K562 (cell line): ENCODE results near the gene MGAT4B. TPM values are rescaled to one million over a fixed set of nuclear protein-coding genes. Genes with fewer than 3 reads are reported as not detected.

Experiments
- ARID4B ChIP-seq: sonication (generic); formaldehyde crosslinking; IDR thresholded peaks from 2 replicates; pipeline ENCODE4 v1.8.0; 2022; ENCODE audit warnings: mild to moderate bottlenecking, missing genetic modification reagents
- ATF1 ChIP-seq, 2 experiments: fragments of 450-650 bp in 1 of 2; IDR thresholded peaks; 2 replicates each; pipeline ENCODE4 v1.6.1; 2016; ENCODE audit warnings: missing compliant biosample characterization in 1 of 2, missing genetic modification characterization in 1 of 2
- CBFA2T2 ChIP-seq: fragments of 450-650 bp; conservative IDR thresholded peaks from 2 replicates; pipeline ENCODE4 v1.6.1; 2017; ENCODE audit warnings: mild to moderate bottlenecking
- DACH1 ChIP-seq: fragments of 450-650 bp; IDR thresholded peaks from 2 replicates; pipeline ENCODE4 v1.6.1; 2018; ENCODE audit not compliant: partially characterized antibody
- FUS ChIP-seq: fragments of 200-400 bp; formaldehyde crosslinking; optimal IDR thresholded peaks from 2 replicates; pipeline ENCODE3; 2017; ENCODE audit warnings: low read depth, low read length
- HNRNPH1 ChIP-seq: fragments of 200-400 bp; formaldehyde crosslinking; optimal IDR thresholded peaks from 2 replicates; pipeline ENCODE3; 2017; ENCODE audit warnings: low read depth, mild to moderate bottlenecking, low read length, moderate library complexity
- HNRNPLL ChIP-seq: fragments of 200-400 bp; formaldehyde crosslinking; IDR thresholded peaks from 2 replicates; pipeline ENCODE4 v1.6.1; 2017; ENCODE audit warnings: low read length, low read depth, mild to moderate bottlenecking; ENCODE audit not compliant: poor library complexity, severe bottlenecking
- POLR2G ChIP-seq: fragments of 200-400 bp; formaldehyde crosslinking; IDR thresholded peaks from 2 replicates; pipeline ENCODE4 v1.6.1; 2017; ENCODE audit warnings: low read depth, mild to moderate bottlenecking, antibody characterized with exemption, low read length, moderate library complexity
- RBM14 ChIP-seq: fragments of 200-400 bp; formaldehyde crosslinking; IDR thresholded peaks from 2 replicates; pipeline ENCODE4 v1.6.1; 2018; ENCODE audit warnings: low read depth, mild to moderate bottlenecking, low read length, moderate library complexity, borderline replicate concordance; ENCODE audit not compliant: insufficient read depth
- RERE ChIP-seq: sonication (generic); formaldehyde crosslinking; IDR thresholded peaks from 2 replicates; pipeline ENCODE4 v1.8.0; 2023; ENCODE audit warnings: missing genetic modification reagents, mild to moderate bottlenecking, borderline replicate concordance
- TFAM ChIP-seq: fragments of 250-450 bp; sonication (Bioruptor Pico); conservative IDR thresholded peaks from 2 replicates; pipeline ENCODE4 v1.5.0; 2021; ENCODE audit warnings: mild to moderate bottlenecking, moderate library complexity
- ZBTB33 ChIP-seq: sonication (generic); formaldehyde crosslinking; IDR thresholded peaks from 2 replicates; pipeline ENCODE4 v1.8.1; 2023; ENCODE audit warnings: mild to moderate bottlenecking, missing genetic modification reagents
- ZC3H4 ChIP-seq: sonication (generic); formaldehyde crosslinking; IDR thresholded peaks from 2 replicates; pipeline ENCODE4 v1.9.0; 2021; ENCODE audit warnings: missing genetic modification reagents, borderline replicate concordance
- ZNF239 ChIP-seq: fragments of 250-450 bp; sonication (Bioruptor Pico); IDR thresholded peaks from 2 replicates; pipeline ENCODE4 v1.4.0; 2020; ENCODE audit warnings: mild to moderate bottlenecking
- polyA plus RNA-seq, 8 experiments: library from polyadenylated mRNA; depleted of rRNA in 4 of 8; stranded (reverse) in 5 of 8; unstranded in 3 of 8; fragments of >200 nt; fragmentation: Nextera tagmentation in 2 of 8; fragmentation: Illumina TruSeq in 1 of 8; extraction: Ambion mirVana in 2 of 8; extraction: Trizol in 1 of 8; gene quantifications; 2 replicates each; pipeline versions ENCODE4 v1.2.1 to v1.2.3, GENCODE V29; 2011 to 2014; ENCODE audit warnings: inconsistent platforms in 1 of 8, missing spikeins in 1 of 8
- total RNA-seq, 7 experiments: library from RNA; depleted of rRNA in 6 of 7; stranded (reverse); fragments of >200 nt in 6 of 7; fragmentation: Illumina TruSeq in 2 of 7; extraction: Trizol in 2 of 7; gene quantifications; 2 replicates each; pipeline versions ENCODE4 v1.2.1 to v1.2.3, GENCODE V29; 2011 to 2021; ENCODE audit warnings: low replicate concordance in 1 of 7

MGAT4B gene
- total and polyA plus RNA-seq, 9 of the 15 experiments (the other 6 are each of a cell fraction or from before 2014, with no cell fraction given), result 0.34 to 133 (median 75.4) TPM

GRCh38 chr5:179821298-179822058 is 14.8 kb upstream of the MGAT4B start (continued):
- TF ChIP-seq CBFA2T2 (0 out of 2 replicates have a peak, but pooled peaks have one; percentile 12), FUS (peak; percentile 13), DACH1 (no peak), HNRNPLL (peak; percentile 3), POLR2G (peak; percentile 80), TFAM (CRISPR knock-in tag) (no peak), RERE (no peak), ATF1 (CRISPR knock-in tag; IDR thresholded peaks at IDR 0.05) (no peak), ATF1 (tag; IDR thresholded peaks at IDR 0.05) (peak; percentile 71; the same call in 1 of the 2 replicates), ZBTB33 (CRISPR knock-in tag) (peak; percentile 34; the same call in 1 of the 2 replicates), ZC3H4 (peak; percentile 22; the same call in 1 of the 2 replicates), ARID4B (CRISPR knock-in tag) (peak; percentile 85; the same call in 1 of the 2 replicates), RBM14 (no peak), ZNF239 (no peak), HNRNPH1 (no peak)
